Measurements from ENCODE around the gene ZBTB9.

GRCh38 chr6:33405386-33405940 lies 48.9 kb upstream of the ZBTB9 start:
- TF ChIP-seq, protein P1, sequence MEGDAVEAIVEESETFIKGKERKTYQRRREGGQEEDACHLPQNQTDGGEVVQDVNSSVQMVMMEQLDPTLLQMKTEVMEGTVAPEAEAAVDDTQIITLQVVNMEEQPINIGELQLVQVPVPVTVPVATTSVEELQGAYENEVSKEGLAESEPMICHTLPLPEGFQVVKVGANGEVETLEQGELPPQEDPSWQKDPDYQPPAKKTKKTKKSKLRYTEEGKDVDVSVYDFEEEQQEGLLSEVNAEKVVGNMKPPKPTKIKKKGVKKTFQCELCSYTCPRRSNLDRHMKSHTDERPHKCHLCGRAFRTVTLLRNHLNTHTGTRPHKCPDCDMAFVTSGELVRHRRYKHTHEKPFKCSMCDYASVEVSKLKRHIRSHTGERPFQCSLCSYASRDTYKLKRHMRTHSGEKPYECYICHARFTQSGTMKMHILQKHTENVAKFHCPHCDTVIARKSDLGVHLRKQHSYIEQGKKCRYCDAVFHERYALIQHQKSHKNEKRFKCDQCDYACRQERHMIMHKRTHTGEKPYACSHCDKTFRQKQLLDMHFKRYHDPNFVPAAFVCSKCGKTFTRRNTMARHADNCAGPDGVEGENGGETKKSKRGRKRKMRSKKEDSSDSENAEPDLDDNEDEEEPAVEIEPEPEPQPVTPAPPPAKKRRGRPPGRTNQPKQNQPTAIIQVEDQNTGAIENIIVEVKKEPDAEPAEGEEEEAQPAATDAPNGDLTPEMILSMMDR (IDR thresholded peaks at IDR 0.05 in 8 of 11, conservative IDR thresholded peaks at IDR 0.05 in 3 of 11) = no peak
- no peak for TF ChIP-seq POLR2A (IDR thresholded peaks at IDR 0.05)
